H1 (cell line): ENCODE data around the gene CADM2.

Experiments used
- POLR2A ChIP-seq, 2 experiments: IDR thresholded peaks; 1 replicate in 1 of 2; 2 replicates in 1 of 2; pipeline ENCODE4 v1.6.1; 2011; ENCODE audit warnings: low read depth in 2 of 2, low read length in 2 of 2, mild to moderate bottlenecking in 2 of 2; ENCODE audit errors: control extremely low read depth in 1 of 2
- RAD21 ChIP-seq, 2 experiments: IDR thresholded peaks in 1 of 2; conservative IDR thresholded peaks in 1 of 2; 2 replicates each; pipeline ENCODE4 v1.6.1; 2011; ENCODE audit warnings: low read depth in 2 of 2, low read length in 2 of 2, improper control_type of control experiment in 1 of 2, inconsistent platforms in 1 of 2, mild to moderate bottlenecking in 1 of 2, moderate library complexity in 1 of 2

- TF ChIP-seq POLR2A (IDR thresholded peaks at IDR 0.05; ENCODE audit: control extremely low read depth in 1 of 2, low read depth in 2 of 2, low read length in 2 of 2): no peak
- TF ChIP-seq RAD21 (IDR thresholded peaks at IDR 0.05 in 1 of 2, conservative IDR thresholded peaks at IDR 0.05 in 1 of 2; ENCODE audit: low read depth in 2 of 2, low read length in 2 of 2): no peak
These were observed 467.3 kb downstream of the CADM2 start for GRCh38 chr3:85426121-85426520.
